Fibroblast of lung (primary cell): ENCODE measurements around the gene ITPK1. TPM values are rescaled to one million over a fixed set of nuclear protein-coding genes. Genes with fewer than 3 reads are reported as not detected.

ENCODE experiments used
- DNase-seq, 2 donors: peaks; one replicate each; pipeline versions ENCODE4 v3.0.0 to v3.0.0-alpha.2; 2010; ENCODE audit warnings: low read depth in 2 of 2
- H2AFZ ChIP-seq: 2 replicates; pipeline ENCODE4 v1.5.1; 2012; ENCODE audit warnings: low read length, control low read depth, inconsistent platforms
- H3K27ac ChIP-seq: 2 replicates; pipeline ENCODE4 v1.5.1; 2011; ENCODE audit warnings: low read length, control low read depth; ENCODE audit not compliant: insufficient read depth
- H3K27me3 ChIP-seq: 2 replicates; pipeline ENCODE4 v1.5.1; 2011; ENCODE audit warnings: mild to moderate bottlenecking, low read length; ENCODE audit not compliant: control insufficient read depth, insufficient read depth
- H3K36me3 ChIP-seq: 2 replicates; pipeline ENCODE4 v1.5.1; 2011; ENCODE audit warnings: low read length; ENCODE audit not compliant: control insufficient read depth, insufficient read depth
- H3K4me1 ChIP-seq: 2 replicates; pipeline ENCODE4 v1.5.1; 2011; ENCODE audit warnings: low read length; ENCODE audit not compliant: control insufficient read depth, insufficient read depth; ENCODE audit errors: extremely low read depth
- H3K4me2 ChIP-seq: 2 replicates; pipeline ENCODE4 v1.5.1; 2011; ENCODE audit warnings: low read length, control low read depth; ENCODE audit not compliant: insufficient read depth; ENCODE audit errors: extremely low read depth
- H3K4me3 ChIP-seq, 4 experiments: fragments of 200-600 bp in 1 of 4; sonication (generic) in 1 of 4; replicated peaks in 1 of 4; 2 replicates each; pipeline ENCODE4 v1.5.1; 2011 to 2016; ENCODE audit warnings: low read length in 4 of 4, low read depth in 3 of 4, mild to moderate bottlenecking in 3 of 4, control low read depth in 2 of 4, inconsistent platforms in 1 of 4, mixed read lengths in 1 of 4; ENCODE audit not compliant: insufficient read depth in 1 of 4; ENCODE audit errors: control extremely low read depth in 1 of 4
- H3K79me2 ChIP-seq: 2 replicates; pipeline ENCODE4 v1.5.1; 2012; ENCODE audit warnings: mild to moderate bottlenecking, low read length, inconsistent platforms; ENCODE audit not compliant: control insufficient read depth, insufficient read depth
- H3K9ac ChIP-seq: 2 replicates; pipeline ENCODE4 v1.5.1; 2011; ENCODE audit warnings: mild to moderate bottlenecking, low read length, control low read depth; ENCODE audit not compliant: insufficient read depth
- H3K9me3 ChIP-seq: 2 replicates; pipeline ENCODE4 v1.5.1; 2012; ENCODE audit warnings: low read depth, low read length; ENCODE audit not compliant: control insufficient read depth, insufficient read depth
- H4K20me1 ChIP-seq: 2 replicates; pipeline ENCODE4 v1.5.1; 2011; ENCODE audit warnings: low read length; ENCODE audit not compliant: control insufficient read depth, insufficient read depth; ENCODE audit errors: extremely low read depth
- CTCF ChIP-seq, 2 donors: IDR thresholded peaks in 1 of 2; conservative IDR thresholded peaks in 1 of 2; 1 replicate in 1 of 2; 2 replicates in 1 of 2; pipeline ENCODE4 v1.5.1; 2011 to 2012; ENCODE audit warnings: low read length in 2 of 2, control low read depth in 1 of 2, inconsistent platforms in 1 of 2, low read depth in 1 of 2, mild to moderate bottlenecking in 1 of 2
- EZH2 ChIP-seq: IDR thresholded peaks from 2 replicates; pipeline ENCODE4 v1.5.1; 2012; ENCODE audit warnings: low read length, control low read depth, mild to moderate bottlenecking; ENCODE audit errors: missing control alignments
- polyA plus RNA-seq, 2 donors: library from polyadenylated mRNA; depleted of rRNA in 1 of 2; stranded (reverse) in 1 of 2; unstranded in 1 of 2; fragments of >200 nt; gene quantifications; 2 replicates each; pipeline ENCODE4 v1.2.1, GENCODE V29; 2011 to 2012; ENCODE audit warnings: missing spikeins in 1 of 2
- total RNA-seq: library from RNA; depleted of rRNA; stranded (reverse); fragments of >200 nt; gene quantifications from 2 replicates; pipeline ENCODE4 v1.2.1, GENCODE V29; 2014

The ITPK1 gene
- total and polyA plus RNA-seq, 2 donors (not counting 1 experiment from before 2014, with no cell fraction given): 9.2 to 23.1 TPM

GRCh38 chr14:92927349-92928257 is 188.1 kb downstream of the ITPK1 start:
- H3K9me3 ChIP-seq: no peaks in the 10 kb centered on the region
- H3K4me2 ChIP-seq: no peak overlapping the region
- H3K36me3 ChIP-seq: no peaks in the 10 kb centered on the region
- TF ChIP-seq CTCF (conservative IDR thresholded peaks at IDR 0.05 in 1 of 2, IDR thresholded peaks at IDR 0.05 in 1 of 2; ENCODE audit: low read depth in 1 of 2, low read length in 2 of 2) (no peak), EZH2 (no peak)
- H4K20me1 ChIP-seq: no peaks in the 10 kb centered on the region
- no peak for DNase-seq
- no peak overlapping the region for H3K27ac ChIP-seq
- no peaks in the 10 kb centered on the region for H3K79me2 ChIP-seq
- no peak overlapping the region for H3K4me3 ChIP-seq
- no peak overlapping the region for H2AFZ ChIP-seq
- H3K9ac ChIP-seq: no peak overlapping the region
- H3K4me1 ChIP-seq: no peaks in the 10 kb centered on the region
- peaks cover under 1% of the 10 kb centered on the region for H3K27me3 ChIP-seq

- no peaks in the 10 kb centered on the region for H3K9me3 ChIP-seq
- H3K4me3 ChIP-seq: no peak overlapping the region
- no peaks in the 10 kb centered on the region for H3K36me3 ChIP-seq
- DNase-seq: no peak
- H3K27me3 ChIP-seq: peaks cover 6% of the 10 kb centered on the region
- no peaks in the 10 kb centered on the region for H3K4me1 ChIP-seq
- H3K27ac ChIP-seq: no peak overlapping the region
- H3K4me2 ChIP-seq: no peak overlapping the region
- H3K79me2 ChIP-seq: no peaks in the 10 kb centered on the region
- H3K9ac ChIP-seq: no peak overlapping the region
- H2AFZ ChIP-seq: no peak overlapping the region
- H4K20me1 ChIP-seq: no peaks in the 10 kb centered on the region
- TF ChIP-seq CTCF (conservative IDR thresholded peaks at IDR 0.05 in 1 of 2, IDR thresholded peaks at IDR 0.05 in 1 of 2; ENCODE audit: low read depth in 1 of 2, low read length in 2 of 2) (no peak), EZH2 (no peak)
Observed at GRCh38 chr14:92926931-92927330, 188.8 kb downstream of the ITPK1 start.

- no peak overlapping the region for H3K4me2 ChIP-seq
- no peak overlapping the region for H3K4me3 ChIP-seq
- no peak overlapping the region for H2AFZ ChIP-seq
- peaks cover 6% of the 10 kb centered on the region for H3K27me3 ChIP-seq
- H3K36me3 ChIP-seq: no peaks in the 10 kb centered on the region
- H3K27ac ChIP-seq: no peak overlapping the region
- H3K9me3 ChIP-seq: no peaks in the 10 kb centered on the region
- DNase-seq: no peak
- TF ChIP-seq EZH2 (no peak), CTCF (conservative IDR thresholded peaks at IDR 0.05 in 1 of 2, IDR thresholded peaks at IDR 0.05 in 1 of 2; ENCODE audit: low read depth in 1 of 2, low read length in 2 of 2) (no peak)
- no peaks in the 10 kb centered on the region for H4K20me1 ChIP-seq
- no peak overlapping the region for H3K9ac ChIP-seq
- no peaks in the 10 kb centered on the region for H3K4me1 ChIP-seq
- H3K79me2 ChIP-seq: no peaks in the 10 kb centered on the region
Observed at GRCh38 chr14:92926180-92926845, 189.4 kb downstream of the ITPK1 start.
